ENCODE results near the gene ZNF420. TPM values are rescaled to one million over a fixed set of nuclear protein-coding genes. Genes with fewer than 3 reads are reported as not detected.

Gene ZNF420
- polyA plus RNA-seq, 3 donors, result 1.4 to 2.5 (median 1.8) TPM

DNA sequence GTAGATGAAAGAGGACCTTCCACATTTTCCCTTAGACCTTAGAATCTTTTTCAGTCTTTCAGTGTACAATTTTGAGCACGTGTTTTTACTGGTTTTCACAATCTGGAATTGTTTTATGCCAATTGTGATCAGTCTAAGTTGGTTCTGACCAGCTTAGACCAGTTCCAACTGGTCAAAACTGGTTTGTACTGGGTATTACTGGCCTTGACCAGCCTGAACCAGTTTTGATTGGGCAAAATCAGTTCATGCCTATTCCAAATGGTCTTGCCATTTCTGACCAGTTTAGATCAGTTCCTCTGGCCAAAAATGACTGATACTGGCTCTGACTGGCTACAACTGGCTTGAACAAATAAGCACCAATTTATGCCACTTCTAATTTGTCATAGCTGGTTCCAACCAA lies 57.9 kb downstream of the ZNF420 start:
- H3K9me3 ChIP-seq (replicated peaks in 1 of 2; ENCODE audit: control insufficient read depth in 1 of 2, insufficient read depth in 1 of 2, low read length in 2 of 2), result peaks cover 70 to 100% of the 10 kb centered on the region in 2 donors
- no peaks in the 10 kb centered on the region for H3K27me3 ChIP-seq (ENCODE audit: control insufficient read depth in 2 of 2, insufficient read depth in 2 of 2, low read length in 2 of 2)
- DNase-seq, result no peak
- no peak overlapping the region for H3K27ac Mint-ChIP-seq
- no peaks in the 10 kb centered on the region for H4K20me1 ChIP-seq (ENCODE audit: insufficient read depth, low read length)
- H3K4me3 Mint-ChIP-seq, result no peak overlapping the region
- H3K4me2 ChIP-seq (replicated peaks; ENCODE audit: extremely low read depth, low read length, poor library complexity, severe bottlenecking), result no peak overlapping the region
- no peak overlapping the region for H2AFZ ChIP-seq (ENCODE audit: insufficient read depth, low read depth, low read length, poor library complexity, severe bottlenecking)
- H3K9ac ChIP-seq (ENCODE audit: insufficient read depth, low read length, poor library complexity, severe bottlenecking), result no peak overlapping the region
- no peaks in the 10 kb centered on the region for H3K27me3 Mint-ChIP-seq (ENCODE audit: low read depth in 3 of 3)
- no peaks in the 10 kb centered on the region for H3K4me1 ChIP-seq (ENCODE audit: control insufficient read depth in 1 of 2, insufficient read depth in 2 of 2, low read length in 2 of 2)
- H3K4me3 ChIP-seq (replicated peaks in 1 of 3; ENCODE audit: low read depth in 2 of 3, low read length in 3 of 3), result no peak overlapping the region
- no peaks in the 10 kb centered on the region for H3K4me1 Mint-ChIP-seq
- intact Hi-C loops (cut with micrococcal nuclease), result no loop called here
- peaks cover 48 to 88% (median 81%) of the 10 kb centered on the region in 7 donors for H3K9me3 Mint-ChIP-seq
- H3K36me3 Mint-ChIP-seq, result no peaks in the 10 kb centered on the region
- H3K79me2 ChIP-seq (ENCODE audit: insufficient read depth, low read length), result no peaks in the 10 kb centered on the region
- no peak overlapping the region for H3K27ac ChIP-seq (ENCODE audit: low read depth in 1 of 2, low read length in 2 of 2)
- TF ChIP-seq, protein P1, sequence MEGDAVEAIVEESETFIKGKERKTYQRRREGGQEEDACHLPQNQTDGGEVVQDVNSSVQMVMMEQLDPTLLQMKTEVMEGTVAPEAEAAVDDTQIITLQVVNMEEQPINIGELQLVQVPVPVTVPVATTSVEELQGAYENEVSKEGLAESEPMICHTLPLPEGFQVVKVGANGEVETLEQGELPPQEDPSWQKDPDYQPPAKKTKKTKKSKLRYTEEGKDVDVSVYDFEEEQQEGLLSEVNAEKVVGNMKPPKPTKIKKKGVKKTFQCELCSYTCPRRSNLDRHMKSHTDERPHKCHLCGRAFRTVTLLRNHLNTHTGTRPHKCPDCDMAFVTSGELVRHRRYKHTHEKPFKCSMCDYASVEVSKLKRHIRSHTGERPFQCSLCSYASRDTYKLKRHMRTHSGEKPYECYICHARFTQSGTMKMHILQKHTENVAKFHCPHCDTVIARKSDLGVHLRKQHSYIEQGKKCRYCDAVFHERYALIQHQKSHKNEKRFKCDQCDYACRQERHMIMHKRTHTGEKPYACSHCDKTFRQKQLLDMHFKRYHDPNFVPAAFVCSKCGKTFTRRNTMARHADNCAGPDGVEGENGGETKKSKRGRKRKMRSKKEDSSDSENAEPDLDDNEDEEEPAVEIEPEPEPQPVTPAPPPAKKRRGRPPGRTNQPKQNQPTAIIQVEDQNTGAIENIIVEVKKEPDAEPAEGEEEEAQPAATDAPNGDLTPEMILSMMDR (IDR thresholded peaks at IDR 0.05), result no peak
- no peaks in the 10 kb centered on the region for H3K36me3 ChIP-seq (replicated peaks in 1 of 2; ENCODE audit: control insufficient read depth in 1 of 2, insufficient read depth in 2 of 2, low read length in 2 of 2)
- 17% methylated on average over 1 of the region's 1 CpG for WGBS (ENCODE audit: insufficient coverage)

DNA sequence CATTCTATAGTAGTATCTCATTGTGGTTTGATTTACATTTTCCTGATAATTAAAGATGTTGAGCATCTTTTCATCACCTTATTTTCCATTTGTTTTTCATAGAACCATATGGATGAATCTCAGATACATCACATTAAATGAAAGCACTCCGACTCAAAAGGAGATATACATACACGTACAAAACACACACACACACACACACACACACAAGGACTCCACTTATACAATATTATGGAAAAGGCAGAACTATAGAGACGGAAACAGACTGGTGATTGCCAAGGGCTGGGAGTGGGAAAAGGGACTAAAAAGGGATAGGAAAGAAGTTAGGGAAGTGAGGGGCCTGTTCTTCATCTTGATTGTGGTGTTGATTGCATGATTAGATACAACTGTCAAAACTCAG lies 70.0 kb downstream of the ZNF420 start:
- Histone ChIP-seq H3K27me3 (ENCODE audit: control insufficient read depth in 2 of 2, insufficient read depth in 2 of 2, low read length in 2 of 2) (no peaks in the 10 kb centered on the region), H3K9ac (ENCODE audit: insufficient read depth, low read length, poor library complexity, severe bottlenecking) (no peak overlapping the region), H3K79me2 (ENCODE audit: insufficient read depth, low read length) (no peaks in the 10 kb centered on the region), H3K27ac (ENCODE audit: low read depth in 1 of 2, low read length in 2 of 2) (no peak overlapping the region), H3K4me1 (ENCODE audit: control insufficient read depth in 1 of 2, insufficient read depth in 2 of 2, low read length in 2 of 2) (no peaks in the 10 kb centered on the region), H3K36me3 (replicated peaks in 1 of 2; ENCODE audit: control insufficient read depth in 1 of 2, insufficient read depth in 2 of 2, low read length in 2 of 2) (peaks cover 0 to 8% of the 10 kb centered on the region in 2 donors), H4K20me1 (ENCODE audit: insufficient read depth, low read length) (no peaks in the 10 kb centered on the region), H3K4me3 (replicated peaks in 1 of 3; ENCODE audit: low read depth in 2 of 3, low read length in 3 of 3) (no peak overlapping the region), H3K4me2 (replicated peaks; ENCODE audit: extremely low read depth, low read length, poor library complexity, severe bottlenecking) (no peak overlapping the region), H2AFZ (ENCODE audit: insufficient read depth, low read depth, low read length, poor library complexity, severe bottlenecking) (no peak overlapping the region), H3K9me3 (replicated peaks in 1 of 2; ENCODE audit: control insufficient read depth in 1 of 2, insufficient read depth in 1 of 2, low read length in 2 of 2) (peaks cover 50 to 97% of the 10 kb centered on the region in 2 donors)
- H3K4me1 Mint-ChIP-seq, result no peaks in the 10 kb centered on the region
- no peak for DNase-seq
- WGBS (ENCODE audit: insufficient coverage), result no CpG with 5 or more reads among the region's 3 CpGs
- TF ChIP-seq, protein P1 (IDR thresholded peaks at IDR 0.05), result no peak
- no peak overlapping the region for H3K27ac Mint-ChIP-seq
- H3K4me3 Mint-ChIP-seq, result no peak overlapping the region
- H3K27me3 Mint-ChIP-seq (ENCODE audit: low read depth in 3 of 3), result peaks cover 0 to 2% (median 0%) of the 10 kb centered on the region in 3 donors
- H3K36me3 Mint-ChIP-seq, result peaks cover 6 to 11% of the 10 kb centered on the region in 2 donors
- peaks cover 40 to 80% (median 70%) of the 10 kb centered on the region in 7 donors for H3K9me3 Mint-ChIP-seq
- intact Hi-C loops (cut with micrococcal nuclease), result no loop called here
